ENCODE data around the gene MINDY3. TPM values are rescaled to one million over a fixed set of nuclear protein-coding genes. Genes with fewer than 3 reads are reported as not detected.

Gene MINDY3
- total and polyA plus RNA-seq, 7 experiments from 2014 or later, result 3.6 to 43.8 (median 29.1) TPM

DNA sequence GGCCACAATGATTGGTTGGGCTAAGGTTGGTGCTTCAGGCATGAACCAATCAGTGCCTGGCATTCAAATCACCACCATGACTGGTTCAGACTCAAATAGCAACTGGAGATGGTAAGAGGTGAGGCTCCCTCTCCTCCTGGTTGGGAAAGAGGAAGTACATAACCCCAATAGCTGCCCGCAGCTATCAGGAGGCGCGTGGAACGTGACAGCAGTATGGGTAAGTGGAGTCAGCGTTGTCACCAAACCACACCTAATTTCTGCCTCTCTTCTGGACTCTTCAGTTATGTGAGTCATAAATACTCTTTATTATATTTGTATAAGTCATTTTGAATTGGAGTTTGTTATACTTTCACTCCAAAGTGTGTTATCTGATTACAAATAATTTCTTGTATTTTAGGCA, 122.7 kb downstream of the MINDY3 start:
- intact Hi-C loops (cut with micrococcal nuclease), result no loop called here
- no peaks in the 10 kb centered on the region for H3K4me1 Mint-ChIP-seq

GRCh38 chr10:15735763-15736162, 124.5 kb downstream of the MINDY3 start:
- Mint-ChIP-seq H3K4me3 (no peak overlapping the region), H3K36me3 (no peaks in the 10 kb centered on the region), H3K27me3 (peaks cover 8 to 24% (median 18%) of the 10 kb centered on the region in 5 donors), H3K27ac (no peak overlapping the region), H3K4me1 (no peaks in the 10 kb centered on the region), H3K9me3 (peaks cover 0 to 20% (median 6%) of the 10 kb centered on the region in 11 donors)
- Histone ChIP-seq H3K9me3 (ENCODE audit: control insufficient read depth in 2 of 3, low read length in 3 of 3) (peaks cover 0 to 3% (median 0%) of the 10 kb centered on the region in 3 experiments), H3K4me3 (ENCODE audit: low read length) (no peak overlapping the region), H3K4me1 (ENCODE audit: control insufficient read depth in 2 of 2, insufficient read depth in 2 of 2, low read length in 2 of 2) (no peaks in the 10 kb centered on the region), H3K27ac (ENCODE audit: low read depth, low read length) (no peak overlapping the region), H3K36me3 (ENCODE audit: control insufficient read depth in 2 of 3, insufficient read depth in 3 of 3, low read length in 3 of 3) (no peaks in the 10 kb centered on the region), H3K27me3 (ENCODE audit: control insufficient read depth in 2 of 2, insufficient read depth in 2 of 2, low read length in 2 of 2) (no peaks in the 10 kb centered on the region)
- intact Hi-C loops (cut with micrococcal nuclease), result no loop called here
- CTCF ChIA-PET, result no interaction called here
- no peak for DNase-seq
- POLR2A ChIA-PET, result no interaction called here
- ATAC-seq, result no peak

More for the DNA sequence above, 122.7 kb downstream of the MINDY3 start:
- Histone ChIP-seq H3K27ac (ENCODE audit: low read depth, low read length) (no peak overlapping the region), H3K4me3 (ENCODE audit: low read length) (no peak overlapping the region), H3K27me3 (ENCODE audit: control insufficient read depth in 2 of 2, insufficient read depth in 2 of 2, low read length in 2 of 2) (no peaks in the 10 kb centered on the region), H3K36me3 (ENCODE audit: control insufficient read depth in 2 of 3, insufficient read depth in 3 of 3, low read length in 3 of 3) (no peaks in the 10 kb centered on the region), H3K4me1 (ENCODE audit: control insufficient read depth in 2 of 2, insufficient read depth in 2 of 2, low read length in 2 of 2) (no peaks in the 10 kb centered on the region), H3K9me3 (ENCODE audit: control insufficient read depth in 2 of 3, low read length in 3 of 3) (no peaks in the 10 kb centered on the region)
- no peak for ATAC-seq
- POLR2A ChIA-PET, result no interaction called here
- H3K27me3 Mint-ChIP-seq, result peaks cover 0 to 24% (median 20%) of the 10 kb centered on the region in 5 donors
- no peak overlapping the region for H3K4me3 Mint-ChIP-seq
- CTCF ChIA-PET, result no interaction called here
- H3K36me3 Mint-ChIP-seq, result no peaks in the 10 kb centered on the region
- no peak overlapping the region for H3K27ac Mint-ChIP-seq
- H3K9me3 Mint-ChIP-seq, result peaks cover 0 to 6% (median 2%) of the 10 kb centered on the region in 11 donors
- DNase-seq, result no peak

DNA sequence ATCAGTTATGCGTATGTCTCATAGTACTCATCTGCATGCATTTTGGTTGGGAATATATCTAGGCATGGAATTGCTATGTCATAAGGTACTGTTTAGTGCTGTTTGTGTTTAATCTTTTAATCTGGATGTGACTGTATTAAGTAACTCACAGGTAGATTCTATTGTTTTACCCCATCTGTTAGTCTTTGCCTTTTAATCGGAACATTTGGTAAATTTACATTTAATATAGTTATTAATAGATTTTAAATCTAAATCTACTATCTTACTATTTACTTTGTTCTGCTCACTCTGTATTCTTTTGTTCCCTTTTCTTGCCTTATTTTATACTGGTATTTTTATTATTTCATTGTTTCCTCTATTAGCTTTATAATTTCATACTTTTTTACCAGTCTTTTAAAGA, 130.0 kb downstream of the MINDY3 start:
- no peak overlapping the region for H3K27ac ChIP-seq (ENCODE audit: low read depth, low read length)
- H3K27ac Mint-ChIP-seq, result no peak overlapping the region
- DNase-seq, result no peak
- H3K27me3 ChIP-seq (ENCODE audit: control insufficient read depth in 2 of 2, insufficient read depth in 2 of 2, low read length in 2 of 2), result no peaks in the 10 kb centered on the region
- H3K4me1 ChIP-seq (ENCODE audit: control insufficient read depth in 2 of 2, insufficient read depth in 2 of 2, low read length in 2 of 2), result no peaks in the 10 kb centered on the region
- intact Hi-C loops (cut with micrococcal nuclease), result no loop called here
- POLR2A ChIA-PET, result no interaction called here
- H3K4me3 ChIP-seq (ENCODE audit: low read length), result no peak overlapping the region
- no peaks in the 10 kb centered on the region for H3K36me3 ChIP-seq (ENCODE audit: control insufficient read depth in 2 of 3, insufficient read depth in 3 of 3, low read length in 3 of 3)
- H3K4me1 Mint-ChIP-seq, result no peaks in the 10 kb centered on the region
- H3K4me3 Mint-ChIP-seq, result no peak overlapping the region
- no peak for ATAC-seq
- CTCF ChIA-PET, result no interaction called here
- peaks cover 0 to 50% (median 18%) of the 10 kb centered on the region in 11 donors for H3K9me3 Mint-ChIP-seq
- H3K27me3 Mint-ChIP-seq, result peaks cover 6 to 31% (median 13%) of the 10 kb centered on the region in 5 donors
- peaks cover 0 to 3% (median 0%) of the 10 kb centered on the region in 3 experiments for H3K9me3 ChIP-seq (ENCODE audit: control insufficient read depth in 2 of 3, low read length in 3 of 3)
- H3K36me3 Mint-ChIP-seq, result no peaks in the 10 kb centered on the region

DNA sequence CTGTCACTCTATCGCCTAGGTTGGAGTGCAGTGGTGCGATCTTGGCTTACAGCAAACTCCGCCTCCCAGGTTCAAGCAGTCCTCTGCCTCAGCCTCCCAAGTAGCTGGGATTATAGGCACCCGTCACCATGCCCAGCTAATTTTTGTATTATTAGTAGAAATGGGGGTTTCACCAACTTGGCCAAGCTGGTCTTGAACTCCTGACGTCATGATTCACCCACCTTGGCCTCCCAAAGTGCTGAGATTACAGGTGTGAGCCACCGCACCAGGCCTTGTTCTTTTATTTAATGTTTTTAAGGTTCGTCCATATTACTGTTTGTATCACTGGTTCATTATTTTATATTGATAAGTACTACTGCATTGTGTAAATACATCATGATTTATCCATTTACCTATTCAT, 130.4 kb downstream of the MINDY3 start:
- H3K4me3 Mint-ChIP-seq, result no peak overlapping the region

More for the DNA sequence above, 130.4 kb downstream of the MINDY3 start:
- Histone ChIP-seq H3K36me3 (ENCODE audit: control insufficient read depth in 2 of 3, insufficient read depth in 3 of 3, low read length in 3 of 3) (no peaks in the 10 kb centered on the region), H3K4me3 (ENCODE audit: low read length) (no peak overlapping the region), H3K4me1 (ENCODE audit: control insufficient read depth in 2 of 2, insufficient read depth in 2 of 2, low read length in 2 of 2) (no peaks in the 10 kb centered on the region), H3K27ac (ENCODE audit: low read depth, low read length) (no peak overlapping the region), H3K27me3 (ENCODE audit: control insufficient read depth in 2 of 2, insufficient read depth in 2 of 2, low read length in 2 of 2) (no peaks in the 10 kb centered on the region), H3K9me3 (ENCODE audit: control insufficient read depth in 2 of 3, low read length in 3 of 3) (peaks cover 0 to 3% (median 0%) of the 10 kb centered on the region in 3 experiments)
- intact Hi-C loops (cut with micrococcal nuclease), result loop anchor here in 1 of 2 donors (5.0 kb wide), 1 partner anchor 298 kb away; no protein-coding TSS in a partner anchor
- peaks cover 5 to 30% (median 13%) of the 10 kb centered on the region in 5 donors for H3K27me3 Mint-ChIP-seq
- H3K9me3 Mint-ChIP-seq, result peaks cover 0 to 50% (median 18%) of the 10 kb centered on the region in 11 donors
- H3K36me3 Mint-ChIP-seq, result no peaks in the 10 kb centered on the region
- no peak for DNase-seq
- no peaks in the 10 kb centered on the region for H3K4me1 Mint-ChIP-seq
- POLR2A ChIA-PET, result no interaction called here
- H3K27ac Mint-ChIP-seq, result no peak overlapping the region
- CTCF ChIA-PET, result no interaction called here
- ATAC-seq, result no peak

Other genes starting within 250 kb of the MINDY3 start
- gene ITGA8, start 140.6 kb downstream of the MINDY3 start, total RNA-seq, result not detected
- gene ITGA8, start 140.6 kb downstream of the MINDY3 start, polyA plus RNA-seq, result not detected